Measurements from ENCODE around the gene LPO. TPM values are rescaled to one million over a fixed set of nuclear protein-coding genes. Genes with fewer than 3 reads are reported as not detected.
A peak's percentile ranks its signal among the peaks of the same experiment; 100 is the strongest.

Gene LPO
- polyA plus RNA-seq, 1 donor, result 0.37 TPM

DNA sequence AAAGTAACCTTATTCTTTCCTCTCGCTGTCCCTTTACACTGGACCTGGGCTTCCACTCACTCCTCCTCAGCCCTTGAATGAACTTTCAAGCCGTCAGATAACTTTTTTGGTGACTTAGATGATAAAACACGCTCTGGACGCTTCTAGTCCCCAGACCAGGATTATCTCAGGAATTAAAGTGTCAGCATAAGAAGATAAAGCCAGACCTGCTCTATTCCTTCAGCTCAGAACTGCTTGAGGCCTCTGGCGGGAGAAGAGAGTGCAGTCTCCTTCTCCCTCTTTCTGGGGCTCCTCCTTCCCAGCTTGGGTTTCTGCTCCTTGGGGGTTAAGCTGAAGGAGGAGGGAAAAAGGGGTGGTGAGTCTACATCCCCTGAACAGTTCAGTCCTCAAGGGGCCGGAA lies 6.6 kb downstream of the LPO start:
- 43% methylated on average over 1 of the region's 6 CpGs for WGBS (ENCODE audit: insufficient coverage, low lambda C conversion rate)
- no peak overlapping the region for H3K4me3 ChIP-seq (ENCODE audit: low read length)
- peak overlapping the region; percentile 83 for H3K27ac ChIP-seq (ENCODE audit: low read length)
- no peaks in the 10 kb centered on the region for H3K36me3 ChIP-seq (ENCODE audit: control insufficient read depth, insufficient read depth, low read length)
- peaks cover 48% of the 10 kb centered on the region for H3K4me1 ChIP-seq (ENCODE audit: control insufficient read depth, insufficient read depth, low read length)
- peaks cover 15% of the 10 kb centered on the region for H3K27me3 ChIP-seq (ENCODE audit: control insufficient read depth, insufficient read depth, low read length)
- peak in 1 of 2 donors; percentile 40 for DNase-seq
- peaks cover 6% of the 10 kb centered on the region for H3K9me3 ChIP-seq (ENCODE audit: control insufficient read depth, low read depth, low read length)

DNA sequence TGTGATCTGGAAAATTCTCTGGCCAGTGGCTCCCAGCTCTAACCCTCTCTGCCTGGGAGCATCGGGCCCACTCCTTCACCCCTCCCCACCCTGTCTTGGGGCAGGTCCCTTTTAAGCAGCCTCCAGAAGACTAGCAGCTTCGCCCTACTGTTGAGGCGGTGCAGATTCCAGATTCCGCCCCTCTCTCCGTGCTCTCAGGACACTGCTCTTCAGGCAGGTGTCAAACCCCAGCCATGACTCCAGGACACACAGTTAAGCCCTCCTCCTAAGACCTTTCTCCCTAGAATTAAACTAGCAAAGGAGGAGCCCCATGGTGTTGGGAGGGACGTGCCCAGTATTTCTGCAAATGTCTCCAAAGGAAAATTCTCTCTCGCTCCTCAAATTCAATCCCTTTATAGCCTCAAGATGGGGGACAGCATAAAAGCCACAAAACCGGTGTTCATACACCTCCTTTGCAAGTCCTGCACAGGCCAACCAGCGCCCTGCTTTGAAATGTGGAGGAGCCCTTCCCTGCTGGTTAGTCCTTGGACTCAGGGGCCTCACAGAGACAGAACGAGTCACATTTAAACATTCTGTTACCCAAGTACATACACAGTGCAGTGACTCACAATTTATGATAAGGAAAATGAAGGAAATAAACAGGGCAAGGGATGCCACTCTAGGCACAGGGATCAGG lies 7.2 kb downstream of the LPO start:
- peak overlapping the region; percentile 83 for H3K27ac ChIP-seq (ENCODE audit: low read length)
- peaks cover 48% of the 10 kb centered on the region for H3K4me1 ChIP-seq (ENCODE audit: control insufficient read depth, insufficient read depth, low read length)
- peaks cover 17% of the 10 kb centered on the region for H3K27me3 ChIP-seq (ENCODE audit: control insufficient read depth, insufficient read depth, low read length)
- no peak overlapping the region for H3K4me3 ChIP-seq (ENCODE audit: low read length)
- peak; percentile 85 to 92 for DNase-seq
- 40% methylated on average over 1 of the region's 10 CpGs for WGBS (ENCODE audit: insufficient coverage, low lambda C conversion rate)
- no peaks in the 10 kb centered on the region for H3K36me3 ChIP-seq (ENCODE audit: control insufficient read depth, insufficient read depth, low read length)
- H3K9me3 ChIP-seq (ENCODE audit: control insufficient read depth, low read depth, low read length), result peaks cover 6% of the 10 kb centered on the region

DNA sequence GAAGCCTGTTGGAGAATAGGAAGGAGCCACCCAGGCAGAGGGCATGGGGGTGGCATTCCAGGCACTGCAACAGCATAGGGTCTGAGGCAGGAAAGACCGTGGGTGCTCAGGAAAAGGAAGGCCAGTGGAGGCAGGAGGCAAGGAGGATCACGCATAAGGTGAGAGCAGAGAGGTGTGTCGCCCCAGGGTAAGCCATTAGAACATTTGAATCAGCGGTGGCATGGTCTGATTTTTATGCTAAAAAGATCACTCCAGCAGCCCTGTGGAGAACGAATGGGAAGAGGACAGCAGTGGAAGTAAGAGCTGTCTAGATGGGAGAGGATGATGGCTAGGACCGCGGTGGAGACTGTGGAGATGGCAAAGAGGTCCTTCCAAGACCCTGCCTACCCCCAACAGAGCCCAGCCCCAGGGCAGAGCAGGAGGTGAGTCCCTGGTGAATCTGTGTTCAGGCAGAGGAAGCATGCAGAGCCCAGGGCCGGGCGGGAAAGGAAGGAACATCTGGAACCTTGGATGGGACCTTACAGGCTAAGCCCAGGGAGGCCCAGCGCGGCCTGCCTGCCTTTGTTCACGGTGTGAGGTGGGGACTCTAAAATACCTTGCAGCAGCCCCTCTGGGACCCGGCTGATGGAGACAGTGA lies 7.8 kb downstream of the LPO start:
- Histone ChIP-seq H3K27me3 (ENCODE audit: control insufficient read depth, insufficient read depth, low read length) (peaks cover 17% of the 10 kb centered on the region), H3K27ac (ENCODE audit: low read length) (peak overlapping the region; percentile 83), H3K4me1 (ENCODE audit: control insufficient read depth, insufficient read depth, low read length) (peaks cover 48% of the 10 kb centered on the region), H3K9me3 (ENCODE audit: control insufficient read depth, low read depth, low read length) (peaks cover 6% of the 10 kb centered on the region), H3K36me3 (ENCODE audit: control insufficient read depth, insufficient read depth, low read length) (no peaks in the 10 kb centered on the region), H3K4me3 (ENCODE audit: low read length) (no peak overlapping the region)
- WGBS (ENCODE audit: insufficient coverage, low lambda C conversion rate), result 100% methylated on average over 1 of the region's 13 CpGs
- DNase-seq, result no peak

DNA sequence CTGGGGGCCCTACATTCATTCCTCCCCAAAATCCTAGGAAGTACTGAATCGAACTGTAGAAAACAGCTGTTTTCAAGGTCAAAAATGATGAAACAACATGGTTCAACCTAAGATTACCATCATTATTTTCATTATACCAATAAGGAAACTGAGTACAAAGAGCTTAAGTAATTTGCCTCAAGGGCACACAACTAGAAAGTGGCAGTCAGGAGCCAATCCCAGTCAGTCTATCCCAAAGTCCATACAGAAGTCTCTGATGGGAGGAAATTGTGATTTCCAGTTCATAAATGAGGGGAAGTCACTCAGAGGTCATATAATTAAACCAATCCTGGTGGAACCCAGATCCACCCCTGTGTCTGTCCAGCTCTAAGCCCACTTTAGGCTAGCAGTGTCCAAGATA lies 8.4 kb downstream of the LPO start:
- peak overlapping the region; percentile 83 for H3K27ac ChIP-seq (ENCODE audit: low read length)
- H3K36me3 ChIP-seq (ENCODE audit: control insufficient read depth, insufficient read depth, low read length), result no peaks in the 10 kb centered on the region
- peaks cover 6% of the 10 kb centered on the region for H3K9me3 ChIP-seq (ENCODE audit: control insufficient read depth, low read depth, low read length)
- H3K4me3 ChIP-seq (ENCODE audit: low read length), result no peak overlapping the region
- no CpG with 5 or more reads among the region's 1 CpG for WGBS (ENCODE audit: insufficient coverage, low lambda C conversion rate)
- peaks cover 48% of the 10 kb centered on the region for H3K4me1 ChIP-seq (ENCODE audit: control insufficient read depth, insufficient read depth, low read length)
- peak in 1 of 2 donors; percentile 58 for DNase-seq
- H3K27me3 ChIP-seq (ENCODE audit: control insufficient read depth, insufficient read depth, low read length), result peaks cover 15% of the 10 kb centered on the region

DNA sequence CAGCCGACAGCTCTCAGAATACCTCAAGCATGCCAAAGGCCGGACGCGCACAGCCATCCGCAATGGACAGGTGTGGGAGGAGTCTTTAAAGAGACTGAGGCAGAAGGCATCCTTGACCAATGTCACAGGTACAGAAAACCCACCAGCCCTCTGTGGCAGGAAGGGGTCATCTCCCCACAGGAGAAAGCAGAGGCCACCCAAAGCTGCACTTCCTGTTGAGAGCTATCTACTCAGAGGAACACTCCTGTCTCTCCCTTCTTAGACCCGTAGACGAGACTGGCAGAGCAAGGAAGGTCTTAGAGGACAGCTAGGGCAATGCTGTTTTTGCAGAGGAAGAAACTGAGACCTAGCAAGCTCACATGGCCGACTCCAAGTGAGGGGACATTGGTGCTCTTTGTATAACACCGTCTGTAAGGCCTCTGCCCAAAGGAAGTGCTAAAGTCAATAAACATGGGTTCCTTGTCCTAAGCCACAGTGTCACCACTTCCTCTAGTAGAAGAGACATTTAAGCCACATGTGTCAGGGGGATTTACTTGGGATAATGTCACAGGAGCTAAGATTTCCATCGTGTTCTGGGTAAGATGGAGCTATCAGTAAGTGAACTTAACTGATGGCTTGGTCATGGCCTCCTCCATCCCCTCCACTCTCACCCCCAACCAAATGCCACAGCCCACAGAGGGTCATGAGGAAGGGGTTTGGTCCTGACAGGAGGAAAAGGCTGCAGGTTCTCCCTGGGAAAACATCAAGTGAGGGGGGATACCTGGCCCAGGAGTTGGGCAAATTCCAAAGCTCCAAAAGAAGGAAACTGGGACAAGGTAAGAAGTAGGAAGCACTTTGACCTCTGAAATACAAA lies 9.4 kb downstream of the LPO start:
- no peak for DNase-seq
- Histone ChIP-seq H3K27me3 (ENCODE audit: control insufficient read depth, insufficient read depth, low read length) (peaks cover 13% of the 10 kb centered on the region), H3K27ac (ENCODE audit: low read length) (no peak overlapping the region), H3K9me3 (ENCODE audit: control insufficient read depth, low read depth, low read length) (peaks cover 6% of the 10 kb centered on the region), H3K36me3 (ENCODE audit: control insufficient read depth, insufficient read depth, low read length) (no peaks in the 10 kb centered on the region), H3K4me3 (ENCODE audit: low read length) (no peak overlapping the region), H3K4me1 (ENCODE audit: control insufficient read depth, insufficient read depth, low read length) (peaks cover 48% of the 10 kb centered on the region)
- WGBS (ENCODE audit: insufficient coverage, low lambda C conversion rate), result no CpG with 5 or more reads among the region's 10 CpGs

DNA sequence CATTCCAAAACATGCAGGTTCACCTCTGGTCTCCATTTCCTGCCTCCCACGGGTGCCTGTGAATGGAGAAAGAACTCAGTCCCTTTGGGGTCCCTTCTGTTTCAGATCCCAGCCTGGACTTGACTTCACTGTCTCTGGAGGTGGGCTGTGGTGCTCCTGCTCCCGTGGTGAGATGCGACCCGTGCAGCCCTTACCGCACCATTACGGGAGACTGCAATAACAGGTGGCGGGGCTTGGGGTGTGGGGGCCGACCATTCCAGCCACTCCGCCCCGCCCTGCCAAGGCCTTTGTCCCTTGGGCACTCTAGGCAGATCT lies 10.5 kb downstream of the LPO start:
- DNase-seq, result peak in 1 of 2 donors; percentile 37

DNA sequence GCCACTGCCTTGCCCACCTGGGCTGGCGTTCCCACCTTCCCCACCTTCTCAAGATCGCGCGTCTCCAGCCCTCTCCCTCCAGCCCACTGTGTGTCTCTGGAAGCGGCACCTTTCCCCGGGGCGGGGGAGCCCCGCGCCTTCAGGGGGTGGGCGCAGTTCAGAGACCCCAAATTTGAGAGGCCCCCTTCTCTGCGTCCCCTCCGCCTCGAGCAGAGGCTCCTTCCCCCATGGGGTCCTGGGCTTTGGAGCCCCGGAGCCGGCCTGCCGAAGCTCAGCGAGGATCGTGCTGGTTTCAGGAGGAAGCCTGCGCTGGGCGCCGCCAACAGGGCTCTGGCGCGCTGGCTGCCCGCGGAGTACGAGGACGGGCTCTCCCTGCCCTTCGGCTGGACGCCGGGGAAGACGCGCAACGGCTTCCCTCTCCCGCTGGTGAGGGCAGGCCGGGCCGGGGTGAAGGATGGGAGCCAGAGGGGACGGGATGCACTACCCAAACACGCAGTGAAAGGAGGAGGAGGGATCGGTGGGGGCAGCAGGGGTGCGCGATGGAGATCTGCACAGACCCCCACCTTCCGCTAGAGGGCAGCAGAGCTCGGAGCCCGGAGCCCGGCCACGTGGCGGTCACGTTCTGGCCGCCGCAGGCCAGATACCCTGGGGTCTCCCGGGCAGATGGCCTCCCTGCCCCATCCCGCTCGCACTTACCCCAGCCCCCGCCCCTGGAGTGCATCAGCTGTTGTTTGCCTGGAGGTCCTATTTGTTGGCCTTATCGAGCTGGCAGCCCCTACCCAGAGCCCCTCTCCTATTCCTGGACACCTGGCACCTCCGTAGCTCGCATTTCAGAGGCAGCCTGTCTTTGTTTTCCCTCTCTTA lies 11.1 kb downstream of the LPO start:
- H3K9me3 ChIP-seq (ENCODE audit: control insufficient read depth, low read depth, low read length), result peaks cover 6% of the 10 kb centered on the region
- H3K36me3 ChIP-seq (ENCODE audit: control insufficient read depth, insufficient read depth, low read length), result no peaks in the 10 kb centered on the region
- H3K27me3 ChIP-seq (ENCODE audit: control insufficient read depth, insufficient read depth, low read length), result peaks cover 20% of the 10 kb centered on the region
- no CpG with 5 or more reads among the region's 57 CpGs for WGBS (ENCODE audit: insufficient coverage, low lambda C conversion rate)
- no peak overlapping the region for H3K27ac ChIP-seq (ENCODE audit: low read length)
- H3K4me3 ChIP-seq (ENCODE audit: low read length), result peak overlapping the region; percentile 49
- H3K4me1 ChIP-seq (ENCODE audit: control insufficient read depth, insufficient read depth, low read length), result peaks cover 43% of the 10 kb centered on the region
- DNase-seq, result peak; percentile 46 to 71

More for the DNA sequence above, 10.5 kb downstream of the LPO start:
- H3K36me3 ChIP-seq (ENCODE audit: control insufficient read depth, insufficient read depth, low read length), result no peaks in the 10 kb centered on the region
- WGBS (ENCODE audit: insufficient coverage, low lambda C conversion rate), result no CpG with 5 or more reads among the region's 10 CpGs
- peaks cover 6% of the 10 kb centered on the region for H3K9me3 ChIP-seq (ENCODE audit: control insufficient read depth, low read depth, low read length)
- no peak overlapping the region for H3K27ac ChIP-seq (ENCODE audit: low read length)
- peaks cover 16% of the 10 kb centered on the region for H3K27me3 ChIP-seq (ENCODE audit: control insufficient read depth, insufficient read depth, low read length)
- H3K4me3 ChIP-seq (ENCODE audit: low read length), result peak overlapping the region; percentile 49
- H3K4me1 ChIP-seq (ENCODE audit: control insufficient read depth, insufficient read depth, low read length), result peaks cover 48% of the 10 kb centered on the region

DNA sequence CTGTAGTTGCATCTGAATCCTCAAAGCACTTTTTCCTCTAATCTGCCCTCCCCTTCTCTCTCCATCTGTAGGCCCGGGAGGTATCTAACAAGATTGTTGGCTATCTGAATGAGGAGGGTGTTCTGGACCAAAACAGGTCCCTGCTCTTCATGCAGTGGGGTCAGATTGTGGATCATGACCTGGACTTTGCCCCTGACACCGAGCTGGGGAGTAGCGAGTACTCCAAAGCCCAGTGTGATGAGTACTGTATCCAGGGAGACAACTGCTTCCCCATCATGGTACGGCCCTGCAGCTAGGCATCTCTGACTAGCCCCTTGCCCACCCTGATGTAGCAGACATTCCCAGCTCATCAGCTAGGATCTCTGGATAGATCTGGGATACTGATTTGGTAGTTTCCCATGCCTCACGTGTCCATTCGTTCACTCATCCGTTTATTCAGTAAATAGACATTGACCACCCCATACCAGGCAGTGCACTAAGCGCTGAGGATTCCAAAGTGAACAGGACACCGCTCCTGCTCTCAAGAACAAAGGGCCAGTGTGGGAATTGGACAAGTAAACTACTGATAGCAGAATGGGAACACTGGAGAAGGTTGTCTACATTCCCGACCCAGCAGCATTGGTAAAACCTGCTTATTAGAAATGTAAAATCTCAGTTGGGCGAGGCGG lies 12.1 kb downstream of the LPO start:
- no peaks in the 10 kb centered on the region for H3K36me3 ChIP-seq (ENCODE audit: control insufficient read depth, insufficient read depth, low read length)
- peaks cover 33% of the 10 kb centered on the region for H3K4me1 ChIP-seq (ENCODE audit: control insufficient read depth, insufficient read depth, low read length)
- 100% methylated on average over 2 of the region's 12 CpGs for WGBS (ENCODE audit: insufficient coverage, low lambda C conversion rate)
- H3K9me3 ChIP-seq (ENCODE audit: control insufficient read depth, low read depth, low read length), result peaks cover 6% of the 10 kb centered on the region
- H3K27ac ChIP-seq (ENCODE audit: low read length), result no peak overlapping the region
- H3K4me3 ChIP-seq (ENCODE audit: low read length), result no peak overlapping the region
- H3K27me3 ChIP-seq (ENCODE audit: control insufficient read depth, insufficient read depth, low read length), result peaks cover 26% of the 10 kb centered on the region
- DNase-seq, result no peak

DNA sequence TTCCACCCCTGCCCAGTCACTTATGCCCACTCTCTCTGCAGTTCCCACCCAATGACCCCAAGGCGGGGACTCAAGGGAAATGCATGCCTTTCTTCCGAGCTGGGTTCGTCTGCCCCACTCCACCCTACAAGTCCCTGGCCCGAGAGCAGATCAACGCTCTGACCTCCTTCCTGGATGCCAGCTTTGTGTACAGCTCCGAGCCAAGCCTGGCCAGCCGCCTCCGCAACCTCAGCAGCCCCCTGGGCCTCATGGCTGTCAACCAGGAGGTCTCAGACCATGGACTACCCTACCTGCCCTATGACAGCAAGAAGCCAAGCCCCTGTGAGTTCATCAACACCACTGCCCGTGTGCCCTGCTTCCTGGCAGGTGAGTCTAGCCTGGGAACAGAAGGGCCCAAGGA lies 13.8 kb downstream of the LPO start:
- H3K9me3 ChIP-seq (ENCODE audit: control insufficient read depth, low read depth, low read length), result peaks cover 6% of the 10 kb centered on the region
- no CpG with 5 or more reads among the region's 9 CpGs for WGBS (ENCODE audit: insufficient coverage, low lambda C conversion rate)
- peaks cover 18% of the 10 kb centered on the region for H3K4me1 ChIP-seq (ENCODE audit: control insufficient read depth, insufficient read depth, low read length)
- H3K36me3 ChIP-seq (ENCODE audit: control insufficient read depth, insufficient read depth, low read length), result no peaks in the 10 kb centered on the region
- no peak overlapping the region for H3K4me3 ChIP-seq (ENCODE audit: low read length)
- H3K27ac ChIP-seq (ENCODE audit: low read length), result no peak overlapping the region
- H3K27me3 ChIP-seq (ENCODE audit: control insufficient read depth, insufficient read depth, low read length), result peaks cover 26% of the 10 kb centered on the region
- no peak for DNase-seq
